HUES6 (cell line): ENCODE data around the gene LRP5.
"Not testable (repeated sequence)": the region's sequence is repeated elsewhere in the genome, so short reads cannot be mapped to it uniquely, and the experiment has no call there.

Experiments
- H3K27ac ChIP-seq: 2 replicates; pipeline ENCODE4 v1.7.0; 2013; ENCODE audit warnings: low read depth, mild to moderate bottlenecking, low read length, inconsistent platforms
- H3K27me3 ChIP-seq: 2 replicates; pipeline ENCODE4 v1.6.1; 2013; ENCODE audit warnings: low read length; ENCODE audit not compliant: control insufficient read depth, insufficient read depth
- H3K36me3 ChIP-seq: 2 replicates; pipeline ENCODE4 v1.6.1; 2013; ENCODE audit warnings: low read length; ENCODE audit not compliant: control insufficient read depth, insufficient read depth
- H3K4me1 ChIP-seq: 2 replicates; pipeline ENCODE4 v1.6.1; 2013; ENCODE audit warnings: low read length; ENCODE audit not compliant: control insufficient read depth, insufficient read depth
- H3K4me3 ChIP-seq: 2 replicates; pipeline ENCODE4 v1.5.1; 2013; ENCODE audit warnings: low read depth, low read length
- H3K9ac ChIP-seq: one replicate; pipeline ENCODE4 v1.6.1; 2013; ENCODE audit warnings: mild to moderate bottlenecking, low read length
- H3K9me3 ChIP-seq: 2 replicates; pipeline ENCODE4 v1.6.1; 2013; ENCODE audit warnings: low read depth, low read length; ENCODE audit not compliant: control insufficient read depth, insufficient read depth

Gene LRP5

GRCh38 chr11:68463714-68464113 is 151.3 kb downstream of the LRP5 start:
- Histone ChIP-seq H3K9me3 (no peaks in the 10 kb centered on the region), H3K4me3 (no peak overlapping the region), H3K4me1 (peaks cover 24% of the 10 kb centered on the region; the same call in 1 of the 2 replicates), H3K36me3 (peaks cover 8% of the 10 kb centered on the region), H3K9ac (no peak overlapping the region), H3K27ac (no peak overlapping the region), H3K27me3 (no peaks in the 10 kb centered on the region)

- Histone ChIP-seq H3K27me3 (no peaks in the 10 kb centered on the region), H3K9ac (no peak overlapping the region), H3K36me3 (peaks cover 26% of the 10 kb centered on the region), H3K9me3 (peaks cover 10% of the 10 kb centered on the region; the same call in 1 of the 2 replicates), H3K27ac (no peak overlapping the region), H3K4me3 (no peak overlapping the region), H3K4me1 (peaks cover 35% of the 10 kb centered on the region; the same call in 1 of the 2 replicates)
These were observed 154.9 kb downstream of the LRP5 start for GRCh38 chr11:68467201-68467834.

- H3K27me3 ChIP-seq, result no peaks in the 10 kb centered on the region
- peaks cover 31% of the 10 kb centered on the region; the same call in 1 of the 2 replicates for H3K4me1 ChIP-seq
- H3K36me3 ChIP-seq, result peaks cover 31% of the 10 kb centered on the region
- H3K9me3 ChIP-seq, result peaks cover 18% of the 10 kb centered on the region; the same call in 1 of the 2 replicates
- H3K4me3 ChIP-seq, result no peak overlapping the region
- H3K27ac ChIP-seq, result no peak overlapping the region
- H3K9ac ChIP-seq, result no peak overlapping the region
These were observed 155.9 kb downstream of the LRP5 start for GRCh38 chr11:68468217-68468828.

GRCh38 chr11:68469122-68469521 is 156.7 kb downstream of the LRP5 start:
- no peak overlapping the region for H3K27ac ChIP-seq
- peaks cover 31% of the 10 kb centered on the region; the same call in 1 of the 2 replicates for H3K4me1 ChIP-seq

GRCh38 chr11:68469642-68470041 is 157.3 kb downstream of the LRP5 start:
- Histone ChIP-seq H3K27ac (no peak overlapping the region; the same call in 1 of the 2 replicates), H3K9me3 (peaks cover 29% of the 10 kb centered on the region), H3K4me3 (peak overlapping the region; percentile 1; the same call in 1 of the 2 replicates), H3K4me1 (peaks cover 31% of the 10 kb centered on the region; the same call in 1 of the 2 replicates), H3K27me3 (no peaks in the 10 kb centered on the region), H3K9ac (no peak overlapping the region), H3K36me3 (peaks cover 43% of the 10 kb centered on the region)

More at GRCh38 chr11:68469122-68469521, 156.7 kb downstream of the LRP5 start:
- peaks cover 39% of the 10 kb centered on the region for H3K36me3 ChIP-seq
- H3K27me3 ChIP-seq, result no peaks in the 10 kb centered on the region
- H3K9me3 ChIP-seq, result peaks cover 26% of the 10 kb centered on the region
- peak overlapping the region; percentile 21 for H3K9ac ChIP-seq
- H3K4me3 ChIP-seq, result no peak overlapping the region

- Histone ChIP-seq H3K27ac (no peak overlapping the region; the same call in 1 of the 2 replicates), H3K4me1 (peaks cover 31% of the 10 kb centered on the region; the same call in 1 of the 2 replicates)
These were observed 158.0 kb downstream of the LRP5 start for GRCh38 chr11:68470304-68470811.

GRCh38 chr11:68471360-68472340 is 159.3 kb downstream of the LRP5 start:
- Histone ChIP-seq H3K9me3 (peaks cover 29% of the 10 kb centered on the region), H3K4me3 (no peak overlapping the region), H3K27ac (no peak overlapping the region), H3K27me3 (no peaks in the 10 kb centered on the region), H3K4me1 (peaks cover 31% of the 10 kb centered on the region; the same call in 1 of the 2 replicates), H3K36me3 (peaks cover 43% of the 10 kb centered on the region), H3K9ac (no peak overlapping the region)

More at GRCh38 chr11:68470304-68470811, 158.0 kb downstream of the LRP5 start:
- Histone ChIP-seq H3K9ac (no peak overlapping the region), H3K36me3 (peaks cover 43% of the 10 kb centered on the region), H3K27me3 (no peaks in the 10 kb centered on the region), H3K4me3 (no peak overlapping the region; the same call in 1 of the 2 replicates), H3K9me3 (peaks cover 29% of the 10 kb centered on the region)

GRCh38 chr11:68472778-68473177 is 160.4 kb downstream of the LRP5 start:
- H3K9ac ChIP-seq, result no peak overlapping the region
- no peaks in the 10 kb centered on the region for H3K27me3 ChIP-seq
- peaks cover 27% of the 10 kb centered on the region; the same call in 1 of the 2 replicates for H3K4me1 ChIP-seq
- H3K27ac ChIP-seq, result no peak overlapping the region
- H3K36me3 ChIP-seq, result peaks cover 50% of the 10 kb centered on the region
- H3K9me3 ChIP-seq, result peaks cover 37% of the 10 kb centered on the region
- H3K4me3 ChIP-seq, result no peak overlapping the region

GRCh38 chr11:68473693-68474092 is 161.3 kb downstream of the LRP5 start:
- Histone ChIP-seq H3K27me3 (no peaks in the 10 kb centered on the region), H3K9me3 (peaks cover 41% of the 10 kb centered on the region), H3K4me3 (no peak overlapping the region), H3K9ac (no peak overlapping the region), H3K4me1 (peaks cover 18% of the 10 kb centered on the region; the same call in 1 of the 2 replicates), H3K27ac (no peak overlapping the region), H3K36me3 (peaks cover 50% of the 10 kb centered on the region)

- peaks cover 50% of the 10 kb centered on the region for H3K36me3 ChIP-seq
These were observed 163.2 kb downstream of the LRP5 start for GRCh38 chr11:68475626-68476025.

More at GRCh38 chr11:68475626-68476025, 163.2 kb downstream of the LRP5 start:
- not testable (repeated sequence) for H3K27ac ChIP-seq, H3K4me1 ChIP-seq, H3K9ac ChIP-seq, H3K4me3 ChIP-seq, H3K27me3 ChIP-seq
- H3K9me3 ChIP-seq, result peaks cover 45% of the 10 kb centered on the region
